Kidney glomerular epithelial cell (primary cell): Measurements from ENCODE around the gene MALAT1.

Experiments used
- DNase-seq: peaks from one replicate; lab custom pipeline; 2025; lab: John Stamatoyannopoulos, UW

The MALAT1 gene

GRCh38 chr11:65479184-65480145 is 19.4 kb upstream of the MALAT1 start:
- DNase-seq, result no peak

DNA sequence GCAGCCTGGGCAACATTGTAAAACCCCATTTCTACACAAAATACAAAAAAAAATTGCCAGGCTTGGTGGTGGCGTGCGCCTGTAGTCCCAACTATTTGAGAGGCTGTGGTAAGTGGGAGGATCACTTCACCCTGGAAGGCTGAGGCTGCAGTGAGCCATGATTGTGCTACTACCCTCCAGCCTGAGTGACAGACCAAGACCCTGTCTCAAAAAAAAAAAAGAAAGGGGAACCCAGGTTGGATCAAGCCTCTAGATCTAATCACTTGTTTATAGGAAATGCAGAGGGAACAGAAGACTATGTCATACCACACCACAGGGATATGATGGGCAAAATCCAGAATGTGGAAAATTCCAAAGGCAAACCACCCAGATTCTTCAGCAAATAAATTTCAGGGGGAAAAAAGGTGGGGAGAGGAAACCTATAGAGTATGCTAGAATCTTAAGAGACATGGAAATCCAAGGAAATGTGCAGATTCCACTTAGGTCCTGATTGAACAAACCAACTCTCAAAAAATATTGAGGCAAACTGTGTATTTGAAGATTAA is 16.5 kb upstream of the MALAT1 start:
- DNase-seq, result no peak

DNA sequence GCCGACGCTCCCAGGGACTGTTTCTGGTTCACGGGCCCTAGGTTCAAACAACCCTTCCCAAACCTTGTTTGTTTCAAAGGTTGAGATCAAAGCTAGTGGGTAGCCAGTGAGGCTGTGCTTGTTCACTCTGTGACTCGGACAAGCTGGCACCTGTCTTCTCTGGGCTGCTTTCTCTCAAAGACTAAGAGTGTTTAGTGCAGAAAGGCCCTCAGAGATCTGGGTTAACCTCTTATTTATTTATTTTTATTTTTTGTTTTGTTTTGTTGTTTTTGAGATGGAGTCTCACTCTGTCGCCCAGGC is 13.0 kb upstream of the MALAT1 start:
- DNase-seq, result no peak

DNA sequence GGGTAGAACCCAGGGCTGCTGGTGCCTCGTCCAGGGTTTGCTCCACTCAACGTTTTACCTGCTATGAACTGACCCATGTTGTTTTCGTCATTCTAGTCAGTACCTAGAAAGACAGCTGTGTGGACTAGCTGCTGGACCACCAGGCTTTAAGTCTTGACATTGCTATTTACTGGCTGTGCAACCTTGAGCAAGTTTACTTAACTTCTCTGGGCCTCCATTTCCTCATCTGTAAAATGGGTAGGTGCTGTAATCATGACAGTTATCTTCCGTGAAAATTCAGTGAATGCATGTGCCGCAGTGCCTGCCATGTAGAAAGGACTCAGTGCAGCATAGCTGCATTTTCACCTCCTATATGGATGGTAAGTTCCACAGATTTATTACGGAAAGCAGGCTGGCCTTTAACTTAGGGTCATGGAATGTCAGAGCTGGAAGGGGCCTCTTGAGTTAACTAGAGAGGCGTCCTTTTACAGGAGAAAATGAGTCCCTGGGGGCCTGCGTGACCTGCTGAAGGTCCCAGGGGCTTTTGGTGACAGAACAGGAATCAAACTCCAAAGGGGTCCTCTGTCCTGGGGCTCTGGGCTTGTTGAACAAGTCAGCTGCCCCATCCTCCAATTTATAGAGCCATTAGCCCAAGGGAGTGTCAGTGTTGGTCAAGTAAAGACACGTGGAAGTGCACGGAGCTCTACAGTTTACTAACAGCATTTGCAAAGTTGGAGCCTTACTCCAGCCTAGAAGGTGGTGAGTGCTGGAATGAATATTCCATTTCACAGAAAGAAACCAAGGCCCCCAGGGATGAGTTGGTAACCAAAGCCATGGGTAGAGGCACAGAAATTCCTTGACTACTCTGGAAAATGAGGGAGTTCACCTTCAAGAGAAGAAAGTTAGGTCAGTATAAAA is 12.0 kb upstream of the MALAT1 start:
- DNase-seq, result no peak

DNA sequence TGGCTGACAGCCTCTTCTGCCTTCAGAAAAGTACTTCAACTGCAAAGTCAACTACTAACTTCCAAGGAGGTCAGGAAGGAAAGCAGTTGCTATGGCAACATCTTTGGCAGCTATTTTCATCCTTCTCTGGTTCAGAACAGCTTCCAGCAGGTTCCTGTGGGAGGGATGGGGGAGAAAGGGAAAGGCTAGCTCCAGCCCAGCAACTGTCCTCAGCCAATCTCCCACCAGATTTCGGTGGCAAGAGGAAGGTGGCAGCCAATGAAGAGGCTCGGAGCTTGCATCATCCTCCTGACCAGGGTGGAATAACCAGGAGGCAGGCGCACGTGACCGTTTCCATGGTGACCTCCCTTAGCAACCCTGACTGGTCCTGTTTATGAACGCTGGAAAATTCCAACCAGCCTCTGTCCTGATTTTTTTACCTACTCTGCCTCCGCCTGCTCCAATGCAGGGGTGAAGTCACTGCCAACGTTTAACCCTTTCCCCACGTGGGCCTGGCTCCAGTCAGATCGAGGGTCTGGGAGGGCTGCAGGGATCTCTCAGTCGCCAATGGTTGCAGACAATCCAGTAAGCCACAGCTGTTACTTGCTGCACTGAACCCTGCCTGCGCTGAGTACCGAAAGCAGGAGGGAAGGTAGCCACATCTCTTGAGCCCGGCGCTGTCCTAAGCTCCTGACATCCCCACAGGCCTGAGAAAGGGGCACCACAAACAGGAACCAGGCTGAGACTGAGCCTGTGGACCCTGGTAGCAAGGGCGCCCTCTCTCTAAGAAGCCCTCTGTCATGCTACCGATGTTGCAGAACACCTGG is 11.2 kb upstream of the MALAT1 start:
- DNase-seq, result peak; percentile 100

DNA sequence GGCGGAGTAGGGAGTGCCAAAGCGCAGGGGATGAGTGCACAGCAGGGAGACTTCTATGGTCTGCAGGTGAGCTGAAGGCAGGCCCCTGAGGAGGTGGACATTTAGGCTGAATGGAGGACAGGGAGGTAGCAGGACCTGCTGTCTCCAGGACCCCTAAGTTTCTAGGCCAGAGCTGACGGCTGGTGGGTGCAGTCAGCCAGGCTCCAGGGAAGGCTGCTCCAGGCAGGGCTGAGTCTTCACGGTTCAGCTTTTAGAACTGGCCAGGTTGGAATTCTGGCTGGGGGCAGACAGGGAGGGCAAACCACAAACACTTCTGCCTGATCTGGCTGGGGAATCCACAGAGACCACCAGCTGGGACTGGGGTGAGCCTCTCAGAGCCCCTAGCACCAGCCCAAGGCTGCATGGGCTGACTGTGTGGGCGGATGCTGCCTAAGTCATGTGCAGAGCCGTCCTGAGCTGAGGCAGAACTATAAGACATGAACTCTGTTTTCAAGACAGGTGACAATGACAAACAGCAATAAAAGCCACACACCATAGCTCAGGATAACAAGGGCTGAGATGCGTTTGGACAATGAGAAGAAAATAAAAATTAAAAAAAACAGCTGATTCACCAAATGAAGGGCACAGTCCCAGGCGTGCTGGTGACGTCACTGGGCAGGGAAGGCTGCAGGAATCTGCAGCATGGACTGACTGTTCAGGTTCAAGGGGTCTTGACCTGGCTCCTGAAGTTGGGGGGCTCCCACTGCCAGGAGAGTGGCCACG is 10.4 kb upstream of the MALAT1 start:
- DNase-seq, result no peak

DNA sequence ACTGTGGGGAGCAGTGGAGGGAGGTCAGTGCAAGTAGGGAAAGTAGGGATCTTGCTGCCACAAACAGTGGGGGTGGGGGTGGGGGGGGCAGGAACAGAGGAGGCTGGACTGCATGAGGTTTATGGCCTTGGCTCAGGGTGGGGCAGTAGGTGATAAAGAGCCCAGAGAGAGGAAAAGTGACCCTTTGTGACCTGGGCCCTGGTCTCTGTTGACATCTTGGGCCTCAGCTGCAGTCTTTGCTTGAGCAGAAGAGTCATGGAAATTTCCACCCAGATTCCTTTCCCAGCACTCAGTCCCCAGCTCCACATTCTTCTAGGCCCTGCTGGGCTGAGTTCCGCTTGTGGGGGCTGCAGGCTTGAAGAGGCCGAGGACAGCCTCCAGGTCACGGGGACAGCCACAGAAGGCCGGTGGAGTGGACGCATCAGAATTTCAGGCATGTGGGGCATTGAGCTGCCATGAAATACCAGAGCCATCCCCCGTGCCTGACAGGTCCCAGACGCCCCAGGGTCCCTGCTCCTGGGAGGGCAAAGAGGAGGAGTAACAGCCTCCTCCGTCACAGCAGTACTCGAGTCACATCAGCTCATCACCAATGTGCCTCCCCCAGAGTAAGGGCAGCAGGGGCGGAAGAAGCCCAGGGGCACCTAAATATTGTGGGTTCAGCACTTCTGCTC is 9.7 kb upstream of the MALAT1 start:
- no peak for DNase-seq

- DNase-seq, result no peak
Measured at GRCh38 chr11:65489706-65490320, 9.0 kb upstream of the MALAT1 start.

- no peak for DNase-seq
Measured at GRCh38 chr11:65491163-65491465, 7.7 kb upstream of the MALAT1 start.

DNA sequence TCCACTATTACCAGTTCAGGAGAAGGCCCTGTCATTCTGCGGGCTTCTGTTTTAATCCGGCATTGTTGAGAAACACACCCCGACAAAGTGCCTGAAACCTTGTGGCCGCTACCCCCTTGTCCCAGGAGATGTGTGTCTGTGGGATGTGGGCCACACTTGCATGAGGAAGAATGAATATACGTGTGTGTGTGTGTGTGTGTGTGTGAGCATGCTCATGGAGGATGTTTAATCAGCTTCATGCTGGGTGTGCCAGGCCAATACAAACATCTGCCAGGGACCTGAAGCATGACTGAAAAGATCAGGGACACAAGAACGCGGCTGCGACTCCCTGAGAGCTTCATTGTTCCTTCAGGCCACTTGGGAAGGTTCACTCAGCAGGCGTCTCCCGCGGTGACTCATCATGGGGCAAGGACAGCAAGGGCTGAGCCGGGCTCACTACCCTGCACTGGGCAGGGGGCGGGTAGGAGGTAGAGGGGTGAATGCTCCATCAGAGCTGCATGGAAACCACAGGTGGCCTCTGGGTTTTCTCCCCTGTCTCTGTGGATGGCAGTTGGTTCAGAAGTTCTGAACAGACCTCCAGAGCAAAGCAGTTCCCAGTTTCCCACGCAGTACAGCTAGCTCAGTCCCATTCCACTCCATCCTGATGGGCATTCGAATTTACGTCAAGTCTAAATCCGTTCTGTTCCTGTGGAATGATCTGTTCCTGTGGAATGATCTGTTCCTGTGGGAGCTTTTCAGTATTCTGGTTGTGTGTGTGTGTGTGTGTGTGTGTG is 7.0 kb upstream of the MALAT1 start:
- DNase-seq, result no peak

- DNase-seq, result no peak
Measured at GRCh38 chr11:65492387-65492636, 6.5 kb upstream of the MALAT1 start.

- no peak for DNase-seq
Measured at GRCh38 chr11:65492637-65493366, 6.0 kb upstream of the MALAT1 start.

- no peak for DNase-seq
Measured at GRCh38 chr11:65493367-65494176, 5.3 kb upstream of the MALAT1 start.

- no peak for DNase-seq
Measured at GRCh38 chr11:65496304-65497140, 2.3 kb upstream of the MALAT1 start.

- DNase-seq, result no peak
Measured at GRCh38 chr11:65497141-65498041, 1.5 kb upstream of the MALAT1 start.

GRCh38 chr11:65498042-65498726 is 661 bp upstream of the MALAT1 start:
- DNase-seq, result no peak
